Testis (tissue), 3 donors: ENCODE results near the gene RBMXL3. TPM values are rescaled to one million over a fixed set of nuclear protein-coding genes. Genes with fewer than 3 reads are reported as not detected.

ENCODE experiments used
- DNase-seq: peaks from one replicate; pipeline ENCODE4 v3.0.0-alpha.2; 2019
- H3K27ac ChIP-seq, 2 donors: fragments of 200-600 bp; sonication (generic); one replicate each; pipeline ENCODE4 v1.5.1; 2019
- H3K27me3 ChIP-seq: fragments of 200-600 bp; sonication (generic); one replicate; pipeline ENCODE4 v1.5.1; 2019
- H3K36me3 ChIP-seq: fragments of 200-600 bp; sonication (generic); one replicate; pipeline ENCODE4 v1.5.1; 2017; ENCODE audit warnings: low read depth; ENCODE audit errors: missing control alignments
- H3K4me1 ChIP-seq: fragments of 200-600 bp; sonication (generic); one replicate; pipeline ENCODE4 v1.5.1; 2019
- H3K4me3 ChIP-seq, 2 donors: fragments of 200-600 bp; sonication (generic); one replicate each; pipeline ENCODE4 v1.5.1; 2017 to 2019
- H3K9me3 ChIP-seq: fragments of 200-600 bp; sonication (generic); one replicate; pipeline ENCODE4 v1.5.1; 2017
- POLR2A ChIP-seq: fragments of 450-650 bp; IDR thresholded peaks from one replicate; pipeline ENCODE4 v1.6.1; 2017; ENCODE audit warnings: antibody characterized with exemption, mild to moderate bottlenecking, moderate library complexity
- WGBS, 2 donors: methylation state at CpG; one replicate each; pipeline ENCODE4 v1.1.5; 2018; 5-methylcytosine and 5-hydroxymethylcytosine counted together
- intact Hi-C: fragments of 100-400 bp; cut with DNase I; formaldehyde crosslinking; loops from one replicate; pipeline ENCODE4 v1.15.1; 2023; ENCODE audit warnings: low total_unique reads
- polyA plus RNA-seq: library from polyadenylated mRNA; stranded (reverse); fragments of 350-450 nt; fragmentation: Illumina TruSeq; extraction: RNeasy Lipid Tissue Mini Kit (QIAGEN cat#74804); gene quantifications from one replicate; pipeline ENCODE4 v1.2.3, GENCODE V29; 2014; ENCODE audit warnings: low read depth, low replicate concordance; ENCODE audit not compliant: insufficient read depth
- total RNA-seq, 2 donors: library from RNA; depleted of rRNA; stranded (reverse); fragments of >200 nt; gene quantifications; one replicate each; pipeline ENCODE4 v1.2.3, GENCODE V29; 2016
- TF ChIP-seq, protein P1 (sequence below), 3 experiments: fragments of 450-650 bp in 2 of 3; fragments of 200-600 bp in 1 of 3; sonication (generic) in 1 of 3; IDR thresholded peaks; one replicate each; pipeline ENCODE4 v1.5.1; 2016 to 2019; ENCODE audit warnings: antibody characterized with exemption in 3 of 3, mild to moderate bottlenecking in 2 of 3, moderate library complexity in 1 of 3

The RBMXL3 gene
- total and polyA plus RNA-seq, 3 donors from 2014 or later, result 4.3 to 5.1 (median 4.6) TPM

DNA sequence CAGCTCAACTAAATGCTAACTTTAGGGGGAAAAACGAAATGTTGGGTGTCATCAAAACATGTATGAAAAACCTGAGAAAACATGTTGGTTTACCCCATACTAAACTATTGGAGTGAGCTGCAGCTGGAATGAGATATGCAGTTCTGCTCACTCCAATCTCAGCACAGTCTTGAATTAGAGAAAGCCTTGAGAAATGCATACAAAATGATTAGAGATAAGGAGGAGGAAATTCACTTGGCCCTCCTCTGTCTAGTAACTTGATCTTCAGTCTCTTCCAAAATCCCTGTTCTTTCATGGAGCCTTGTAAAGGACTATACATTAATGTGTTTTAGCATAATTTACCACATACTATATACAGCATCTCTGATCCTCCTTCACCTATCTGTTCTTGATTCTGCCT lies 47.8 kb downstream of the RBMXL3 start:
- Histone ChIP-seq H3K27me3 (no peaks in the 10 kb centered on the region), H3K27ac (no peak overlapping the region)

More for the DNA sequence above, 47.8 kb downstream of the RBMXL3 start:
- H3K4me1 ChIP-seq, result no peaks in the 10 kb centered on the region
- intact Hi-C loops, result no loop called here
- WGBS, 2 donors, result 33 to 53% methylated on average over 1 of the region's 1 CpG
- DNase-seq, result no peak
- no peak overlapping the region for H3K4me3 ChIP-seq
- TF ChIP-seq, protein P1, sequence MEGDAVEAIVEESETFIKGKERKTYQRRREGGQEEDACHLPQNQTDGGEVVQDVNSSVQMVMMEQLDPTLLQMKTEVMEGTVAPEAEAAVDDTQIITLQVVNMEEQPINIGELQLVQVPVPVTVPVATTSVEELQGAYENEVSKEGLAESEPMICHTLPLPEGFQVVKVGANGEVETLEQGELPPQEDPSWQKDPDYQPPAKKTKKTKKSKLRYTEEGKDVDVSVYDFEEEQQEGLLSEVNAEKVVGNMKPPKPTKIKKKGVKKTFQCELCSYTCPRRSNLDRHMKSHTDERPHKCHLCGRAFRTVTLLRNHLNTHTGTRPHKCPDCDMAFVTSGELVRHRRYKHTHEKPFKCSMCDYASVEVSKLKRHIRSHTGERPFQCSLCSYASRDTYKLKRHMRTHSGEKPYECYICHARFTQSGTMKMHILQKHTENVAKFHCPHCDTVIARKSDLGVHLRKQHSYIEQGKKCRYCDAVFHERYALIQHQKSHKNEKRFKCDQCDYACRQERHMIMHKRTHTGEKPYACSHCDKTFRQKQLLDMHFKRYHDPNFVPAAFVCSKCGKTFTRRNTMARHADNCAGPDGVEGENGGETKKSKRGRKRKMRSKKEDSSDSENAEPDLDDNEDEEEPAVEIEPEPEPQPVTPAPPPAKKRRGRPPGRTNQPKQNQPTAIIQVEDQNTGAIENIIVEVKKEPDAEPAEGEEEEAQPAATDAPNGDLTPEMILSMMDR (IDR thresholded peaks at IDR 0.05), result no peak
- no peak for TF ChIP-seq POLR2A
- H3K9me3 ChIP-seq, result no peaks in the 10 kb centered on the region
- no peaks in the 10 kb centered on the region for H3K36me3 ChIP-seq

Other genes with a start within 250 kb of the RBMXL3 start
- gene IL13RA2, start 171.8 kb upstream of the RBMXL3 start, total RNA-seq, result 10 to 100 TPM in 1 of 2 donors, 1 to 10 TPM in 1; 9.7 to 15.5 TPM
- 36.5 TPM for gene IL13RA2, start 171.8 kb upstream of the RBMXL3 start, polyA plus RNA-seq
- 1 to 10 TPM; 3.8 to 5.4 TPM for gene LRCH2, start 44.7 kb downstream of the RBMXL3 start, total RNA-seq
- gene LRCH2, start 44.7 kb downstream of the RBMXL3 start, polyA plus RNA-seq, result 2.4 TPM
- 10 to 100 TPM in 1 of 2 donors, 1 to 10 TPM in 1; 9.4 to 13.7 TPM for gene LUZP4, start 100.3 kb downstream of the RBMXL3 start, total RNA-seq
- 11.2 TPM for gene LUZP4, start 100.3 kb downstream of the RBMXL3 start, polyA plus RNA-seq